GM12892 (cell line): ENCODE measurements around the gene CDK11A.
"Not testable (repeated sequence)": the region's sequence is repeated elsewhere in the genome, so short reads cannot be mapped to it uniquely, and the experiment has no call there.

Experiments used
- POLR2A ChIP-seq: IDR thresholded peaks from 2 replicates; pipeline ENCODE4 v1.6.1; 2011; ENCODE audit warnings: low read depth, low read length, control low read depth
- POLR2AphosphoS5 ChIP-seq: IDR thresholded peaks from 2 replicates; pipeline ENCODE4 v1.6.1; 2011; ENCODE audit warnings: low read depth, low read length, control low read depth
- TAF1 ChIP-seq: IDR thresholded peaks from 2 replicates; pipeline ENCODE4 v1.6.1; 2011; ENCODE audit warnings: low read depth, mild to moderate bottlenecking, control low read depth, low read length, borderline replicate concordance

DNA sequence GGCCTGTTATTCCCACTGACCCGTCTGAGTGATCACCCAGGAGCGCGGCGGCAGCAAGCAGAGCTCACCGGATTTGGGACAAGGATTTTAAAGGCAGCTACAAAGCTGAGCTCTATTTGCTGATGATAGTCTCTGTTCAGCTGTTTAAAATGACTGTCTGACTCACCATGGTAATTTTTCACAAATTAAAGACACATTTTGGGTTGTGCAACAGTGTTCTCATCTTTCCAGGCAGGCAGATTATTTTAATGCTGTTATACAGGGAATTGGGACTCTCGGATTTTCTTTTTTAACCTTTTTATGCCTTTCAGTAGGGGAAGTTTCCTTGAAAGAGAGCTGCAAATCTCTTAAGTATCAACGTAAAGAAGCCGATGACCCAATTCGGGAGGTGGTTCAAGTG, 61.8 kb downstream of the CDK11A start:
- TF ChIP-seq POLR2A, TAF1, POLR2AphosphoS5: not testable (repeated sequence)
